GM19239 (cell line): ENCODE data around the gene ULK1.
"Not testable (repeated sequence)": the region's sequence is repeated elsewhere in the genome, so short reads cannot be mapped to it uniquely, and the experiment has no call there.

Experiments used
- DNase-seq: peaks from one replicate; pipeline ENCODE4 v3.0.0; 2011; ENCODE audit warnings: low spot score; ENCODE audit not compliant: insufficient read length
- FAIRE-seq: peaks from 2 replicates; lab custom pipeline; 2011; peaks lifted over from hg19 to GRCh38; lab: Jason Lieb, UNC

ULK1 gene

GRCh38 chr12:131938082-131938481, 43.7 kb downstream of the ULK1 start:
- DNase-seq (no peak), FAIRE-seq (no peak)

- FAIRE-seq = no peak
- no peak for DNase-seq
Observed at GRCh38 chr12:131939007-131939406, 44.6 kb downstream of the ULK1 start.

GRCh38 chr12:131940141-131940547, 45.7 kb downstream of the ULK1 start:
- DNase-seq (no peak), FAIRE-seq (no peak)

- DNase-seq (no peak), FAIRE-seq (no peak)
Observed at GRCh38 chr12:131941116-131941986, 46.9 kb downstream of the ULK1 start.

- no peak for DNase-seq
- no peak for FAIRE-seq
Observed at GRCh38 chr12:131941987-131942341, 47.5 kb downstream of the ULK1 start.

- FAIRE-seq = no peak
Observed at GRCh38 chr12:131942671-131943070, 48.2 kb downstream of the ULK1 start.

GRCh38 chr12:131943389-131943788, 49.0 kb downstream of the ULK1 start:
- FAIRE-seq = no peak
- DNase-seq = no peak

More at GRCh38 chr12:131942671-131943070, 48.2 kb downstream of the ULK1 start:
- no peak for DNase-seq

- DNase-seq (no peak), FAIRE-seq (no peak)
Observed at GRCh38 chr12:131943876-131944275, 49.5 kb downstream of the ULK1 start.

GRCh38 chr12:131944601-131945251, 50.3 kb downstream of the ULK1 start:
- FAIRE-seq = no peak
- DNase-seq = no peak

- FAIRE-seq = no peak
- DNase-seq = no peak
Observed at GRCh38 chr12:131946757-131947156, 52.3 kb downstream of the ULK1 start.

- FAIRE-seq (no peak), DNase-seq (no peak)
Observed at GRCh38 chr12:131947482-131948027, 53.1 kb downstream of the ULK1 start.

GRCh38 chr12:131948166-131948712, 53.8 kb downstream of the ULK1 start:
- DNase-seq = no peak
- FAIRE-seq = no peak

GRCh38 chr12:131948713-131949430, 54.5 kb downstream of the ULK1 start:
- not testable (repeated sequence) for DNase-seq, FAIRE-seq

- DNase-seq (peak; percentile 96), FAIRE-seq (peak; percentile 33)
Observed at GRCh38 chr12:131949431-131950181, 55.2 kb downstream of the ULK1 start, which contains the start of gene EP400. EP400 (plus strand) TSS chr12:131949942; CDS start chr12:131960620, 10,678 bp downstream.

- DNase-seq (no peak), FAIRE-seq (no peak)
Observed at GRCh38 chr12:131950182-131950913, 55.9 kb downstream of the ULK1 start.

- not testable (repeated sequence) for FAIRE-seq, DNase-seq
Observed at GRCh38 chr12:131953810-131954209, 59.4 kb downstream of the ULK1 start.

- not testable (repeated sequence) for DNase-seq, FAIRE-seq
Observed at GRCh38 chr12:131954460-131954859, 60.0 kb downstream of the ULK1 start.

GRCh38 chr12:131959116-131959515, 64.7 kb downstream of the ULK1 start:
- DNase-seq (no peak), FAIRE-seq (no peak)
